Measurements from ENCODE around the gene SPATA33. TPM values are rescaled to one million over a fixed set of nuclear protein-coding genes. Genes with fewer than 3 reads are reported as not detected.
A peak's percentile ranks its signal among the peaks of the same experiment; 100 is the strongest.

Gene SPATA33
- total RNA-seq, 1 donor from 2014 or later, result 13.8 TPM

- Mint-ChIP-seq H3K4me3 (ENCODE audit: unreplicated experiment) (peak within 1 kb of the TSS; percentile 83), H3K27ac (ENCODE audit: unreplicated experiment) (peak within 1 kb of the TSS; percentile 67), H3K9me3 (ENCODE audit: unreplicated experiment) (no peaks in the 10 kb centered on the region), H3K36me3 (ENCODE audit: low read depth, unreplicated experiment) (peaks cover 6% of the 10 kb centered on the region), H3K27me3 (ENCODE audit: unreplicated experiment) (peaks cover 13% of the 10 kb centered on the region), H3K4me1 (ENCODE audit: unreplicated experiment) (no peaks in the 10 kb centered on the region)
- no peak for TF ChIP-seq CTCF (IDR thresholded peaks at IDR 0.05; ENCODE audit: unreplicated experiment)
- peak; percentile 91 for DNase-seq (ENCODE audit: low spot score)
These were observed 44.1 kb downstream of the SPATA33 start, which contains the start of gene SPATA2L for GRCh38 chr16:89701425-89702406. Gene SPATA2L (minus strand): TSS chr16:89701705. CDS start chr16:89701232, 473 bp downstream.

GRCh38 chr16:89704281-89704680 lies 46.6 kb downstream of the SPATA33 start:
- Mint-ChIP-seq H3K36me3 (ENCODE audit: low read depth, unreplicated experiment) (peaks cover under 1% of the 10 kb centered on the region), H3K9me3 (ENCODE audit: unreplicated experiment) (no peaks in the 10 kb centered on the region), H3K4me3 (ENCODE audit: unreplicated experiment) (no peak overlapping the region), H3K27ac (ENCODE audit: unreplicated experiment) (no peak overlapping the region), H3K4me1 (ENCODE audit: unreplicated experiment) (no peaks in the 10 kb centered on the region), H3K27me3 (ENCODE audit: unreplicated experiment) (peaks cover 9% of the 10 kb centered on the region)
- no peak for TF ChIP-seq CTCF (IDR thresholded peaks at IDR 0.05; ENCODE audit: unreplicated experiment)
- no peak for DNase-seq (ENCODE audit: low spot score)

- H3K27me3 Mint-ChIP-seq (ENCODE audit: unreplicated experiment), result peaks cover 9% of the 10 kb centered on the region
- DNase-seq (ENCODE audit: low spot score), result no peak
- no peaks in the 10 kb centered on the region for H3K4me1 Mint-ChIP-seq (ENCODE audit: unreplicated experiment)
- H3K4me3 Mint-ChIP-seq (ENCODE audit: unreplicated experiment), result no peak overlapping the region
- H3K27ac Mint-ChIP-seq (ENCODE audit: unreplicated experiment), result no peak overlapping the region
- H3K36me3 Mint-ChIP-seq (ENCODE audit: low read depth, unreplicated experiment), result no peaks in the 10 kb centered on the region
- no peaks in the 10 kb centered on the region for H3K9me3 Mint-ChIP-seq (ENCODE audit: unreplicated experiment)
- TF ChIP-seq CTCF (IDR thresholded peaks at IDR 0.05; ENCODE audit: unreplicated experiment), result no peak
These were observed 47.4 kb downstream of the SPATA33 start for GRCh38 chr16:89705006-89705405.

- Mint-ChIP-seq H3K4me1 (ENCODE audit: unreplicated experiment) (no peaks in the 10 kb centered on the region), H3K27ac (ENCODE audit: unreplicated experiment) (no peak overlapping the region), H3K27me3 (ENCODE audit: unreplicated experiment) (peaks cover 9% of the 10 kb centered on the region), H3K9me3 (ENCODE audit: unreplicated experiment) (no peaks in the 10 kb centered on the region), H3K36me3 (ENCODE audit: low read depth, unreplicated experiment) (no peaks in the 10 kb centered on the region), H3K4me3 (ENCODE audit: unreplicated experiment) (no peak overlapping the region)
- TF ChIP-seq CTCF (IDR thresholded peaks at IDR 0.05; ENCODE audit: unreplicated experiment), result no peak
- no peak for DNase-seq (ENCODE audit: low spot score)
These were observed 49.1 kb downstream of the SPATA33 start for GRCh38 chr16:89706518-89707260.
